NCI-H1048 (cell line): ENCODE data around the gene SNRPD2.
"Not testable (repeated sequence)": the region's sequence is repeated elsewhere in the genome, so short reads cannot be mapped to it uniquely, and the experiment has no call there.

Experiments used
- DNase-seq: peaks from one replicate; lab custom pipeline; 2025; lab: John Stamatoyannopoulos, UW

The SNRPD2 gene

GRCh38 chr19:45691516-45692186, at the start of gene SNRPD2:
Gene SNRPD2 (minus strand): TSS chr19:45691953. CDS start chr19:45691888, 65 bp downstream.
- peak; percentile 82 for DNase-seq

- DNase-seq, result no peak
These were observed 48.0 kb upstream of the SNRPD2 start for GRCh38 chr19:45739498-45740439.

GRCh38 chr19:45733160-45733810, 41.5 kb upstream of the SNRPD2 start, which contains the start of gene MEIOSIN:
Gene MEIOSIN (plus strand): TSS chr19:45733439. CDS start chr19:45735377, 1,938 bp downstream.
- DNase-seq, result no peak

DNA sequence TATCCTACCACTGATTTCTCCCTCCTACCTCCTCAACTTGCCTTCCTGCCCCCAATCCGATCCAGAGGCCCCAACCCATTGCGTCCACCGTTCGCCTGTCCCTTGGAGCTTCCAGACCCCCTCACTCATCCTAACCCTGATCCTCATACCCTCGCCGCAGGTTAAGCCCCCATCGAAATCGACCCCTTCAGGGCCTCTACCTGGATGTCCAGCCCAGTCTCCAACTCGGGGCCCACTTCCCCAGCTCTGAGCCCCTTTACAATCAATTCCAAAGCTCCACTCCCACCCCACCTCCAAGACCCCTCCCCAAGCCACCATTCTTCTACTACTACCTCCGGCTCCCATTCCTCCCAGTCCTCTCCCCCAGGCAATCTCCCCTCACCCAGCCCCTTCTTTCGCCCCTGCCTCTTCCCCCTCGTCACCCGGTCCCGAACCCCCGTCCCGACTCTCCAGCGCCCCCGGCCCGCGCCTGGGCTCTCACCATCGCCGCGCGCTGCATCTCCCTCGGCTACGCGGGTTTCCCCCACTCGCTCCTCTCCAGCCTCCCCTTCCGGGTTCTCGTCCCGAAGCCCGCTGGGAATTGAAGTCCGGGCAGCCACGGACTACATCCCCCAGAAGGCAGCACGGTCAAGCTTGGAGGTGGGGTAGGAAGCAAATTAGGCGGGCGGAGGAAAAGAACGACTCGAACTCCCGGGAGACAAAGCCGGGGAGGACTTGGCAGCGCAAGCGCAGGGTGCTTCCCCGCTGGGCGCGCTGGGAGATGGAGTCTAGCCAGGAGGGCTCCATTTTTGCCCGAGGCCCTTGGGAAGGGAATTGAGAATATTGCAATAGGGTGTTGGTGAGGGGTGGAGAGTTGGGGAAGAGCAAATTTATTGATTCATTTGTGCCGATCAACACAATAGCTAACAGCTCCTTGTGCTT, 38.9 kb upstream of the SNRPD2 start, which contains the start of gene FBXO46:
TSS of gene FBXO46 (minus strand) at position 529 of the 921 bp plus-strand sequence. CDS start 17,401 bp downstream, outside the sequence.
- DNase-seq, result peak; percentile 94

DNA sequence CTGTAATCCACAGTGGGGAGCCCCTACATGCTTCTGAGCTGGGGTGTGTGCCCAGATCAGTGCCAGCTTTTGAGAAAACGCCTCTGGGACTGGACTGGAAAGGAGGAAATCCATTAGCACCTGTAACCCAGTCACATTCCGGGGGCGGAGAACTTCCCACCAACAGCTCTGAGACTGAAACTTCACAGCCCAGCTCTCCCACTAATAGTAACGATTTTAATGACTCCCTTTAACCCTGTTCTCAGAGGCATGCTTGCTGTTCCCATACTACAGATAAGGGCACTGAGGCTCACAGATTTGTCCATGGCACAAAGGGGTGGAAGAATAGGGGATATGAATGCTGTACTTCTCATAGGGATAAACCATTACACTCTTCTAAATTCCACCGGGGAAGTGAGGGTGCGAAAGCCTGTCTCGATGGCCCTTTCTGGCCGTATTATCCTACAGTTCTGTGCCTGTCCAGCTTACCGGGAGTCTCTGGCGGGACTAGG, 38.1 kb upstream of the SNRPD2 start:
- no peak for DNase-seq

GRCh38 chr19:45728683-45729082, 36.9 kb upstream of the SNRPD2 start:
- not testable (repeated sequence) for DNase-seq

GRCh38 chr19:45720065-45720464, 28.3 kb upstream of the SNRPD2 start:
- not testable (repeated sequence) for DNase-seq

- DNase-seq, result no peak
These were observed 26.4 kb upstream of the SNRPD2 start for GRCh38 chr19:45717983-45718650.

DNA sequence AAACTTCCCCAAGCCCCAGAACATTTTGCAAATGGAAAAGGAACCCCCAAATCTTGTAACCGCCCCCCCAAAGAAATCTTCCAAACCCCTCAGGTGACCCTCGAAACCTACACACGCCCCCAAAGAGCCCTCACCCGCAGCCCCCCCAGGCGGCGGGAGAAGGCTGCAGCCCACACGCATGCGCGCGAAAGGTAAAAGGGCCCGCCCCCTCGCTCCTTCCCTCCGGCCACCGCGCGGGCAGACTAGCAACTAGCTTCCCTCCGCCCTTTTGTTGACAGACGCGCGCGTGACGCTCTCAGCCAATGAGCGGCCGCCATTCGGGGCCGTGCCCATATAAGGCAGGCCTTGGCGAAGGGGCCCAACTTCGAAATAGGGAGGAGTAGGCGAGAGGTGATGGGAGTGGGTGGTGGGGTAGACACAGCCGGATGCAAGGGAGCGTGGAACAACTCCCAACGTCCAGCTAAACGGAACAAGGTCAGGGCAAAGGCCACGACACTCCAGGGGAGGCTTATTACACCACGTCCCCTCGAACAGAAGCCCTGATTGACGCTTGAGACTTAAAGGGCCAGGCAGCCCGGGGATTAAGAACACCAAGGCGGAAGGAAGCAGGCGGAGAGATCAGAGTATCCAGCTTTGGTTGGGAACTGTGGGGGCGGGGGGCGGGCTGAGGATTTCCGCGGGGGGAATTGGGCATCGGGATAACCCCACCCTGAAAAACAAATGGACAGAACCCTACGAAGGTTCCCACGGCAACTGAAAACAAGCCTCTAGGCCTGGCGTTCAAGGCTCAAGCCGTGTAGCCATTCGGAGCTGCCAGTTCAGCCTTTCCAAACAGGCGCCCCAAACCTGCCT, 25.6 kb upstream of the SNRPD2 start:
- peak; percentile 97 for DNase-seq

- no peak for DNase-seq
These were observed 24.8 kb upstream of the SNRPD2 start for GRCh38 chr19:45716359-45717130.

DNA sequence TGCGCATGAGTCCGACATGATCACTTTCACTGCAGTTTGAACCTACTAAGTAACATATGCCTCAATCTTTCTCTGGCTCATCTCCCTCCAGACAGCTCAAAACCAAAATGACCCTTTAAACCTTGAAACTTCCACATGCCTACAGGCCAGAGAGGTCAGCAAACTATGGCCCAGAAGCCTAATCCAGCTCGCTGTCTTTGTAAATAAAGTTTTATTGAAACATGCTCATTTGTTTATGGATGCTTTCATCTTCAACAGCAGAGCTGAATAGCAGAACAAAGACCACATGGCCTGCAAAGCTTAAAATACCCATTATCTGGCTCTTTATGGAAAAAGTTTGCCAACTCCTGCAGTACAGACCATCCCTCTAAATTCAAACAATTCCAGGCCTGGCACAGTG, 23.4 kb upstream of the SNRPD2 start:
- no peak for DNase-seq

- no peak for DNase-seq
These were observed 21.4 kb upstream of the SNRPD2 start for GRCh38 chr19:45713141-45713540.

DNA sequence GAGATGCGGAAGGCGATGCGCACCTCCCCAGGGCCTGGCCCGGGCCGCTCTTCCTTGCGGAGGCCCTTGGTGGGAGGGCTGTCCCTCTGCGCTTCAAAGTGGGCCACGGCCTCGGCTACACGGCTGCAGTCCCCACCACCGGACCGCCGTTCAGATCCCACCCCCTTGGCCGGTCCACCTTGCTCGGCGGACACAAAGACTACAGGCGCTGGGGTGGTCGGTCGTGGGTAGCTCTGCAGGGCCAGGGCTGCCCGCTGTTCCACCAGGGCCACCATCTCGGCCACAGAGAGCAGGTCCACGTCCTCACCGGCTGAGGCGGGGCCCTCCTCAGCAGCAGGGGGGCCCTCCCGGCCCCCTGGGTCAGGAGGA, 20.9 kb upstream of the SNRPD2 start:
- no peak for DNase-seq

DNA sequence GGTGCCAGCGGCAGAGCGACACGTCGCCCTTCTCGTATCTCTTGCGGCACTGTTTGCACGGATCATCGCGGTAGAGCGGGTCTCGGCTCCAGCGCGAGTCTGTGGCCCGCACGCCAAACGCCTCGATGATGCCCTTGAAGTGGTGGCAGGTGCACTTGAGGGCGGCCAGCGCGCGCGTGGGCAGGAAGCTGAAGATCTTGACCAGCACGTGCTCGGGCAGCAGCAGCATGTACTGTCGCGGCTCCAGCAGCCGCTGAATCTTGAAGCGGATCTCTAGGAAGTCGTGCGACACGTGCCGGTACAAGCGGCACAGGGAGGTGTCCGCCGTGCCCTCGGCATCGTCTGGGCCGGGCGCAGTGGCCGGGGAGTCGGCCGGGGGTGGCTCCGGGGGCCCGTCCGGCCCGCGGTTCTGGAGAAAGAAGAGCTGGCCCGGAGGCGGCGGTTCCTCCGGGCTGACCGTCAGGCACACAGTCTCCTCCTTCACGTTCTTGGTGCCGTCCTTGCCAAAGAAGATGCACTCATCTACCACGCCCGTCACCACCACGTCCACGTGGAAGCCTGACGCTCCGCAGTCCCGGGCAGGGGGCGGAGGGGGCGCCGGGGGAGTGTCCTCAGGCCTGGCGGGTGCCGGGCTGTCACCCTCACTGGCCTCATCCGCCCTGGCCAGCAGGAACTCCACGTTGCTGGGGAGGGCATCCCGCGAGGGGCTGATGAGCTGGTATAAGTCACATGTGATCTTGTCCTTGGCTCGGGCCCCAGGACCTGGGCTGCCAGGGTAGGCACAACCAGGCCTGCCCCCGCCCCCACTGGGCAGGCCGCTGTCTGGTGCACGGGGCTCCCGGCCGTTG, 20.3 kb upstream of the SNRPD2 start:
- DNase-seq, result no peak

- DNase-seq, result no peak
These were observed 18.8 kb upstream of the SNRPD2 start for GRCh38 chr19:45710356-45711130.

DNA sequence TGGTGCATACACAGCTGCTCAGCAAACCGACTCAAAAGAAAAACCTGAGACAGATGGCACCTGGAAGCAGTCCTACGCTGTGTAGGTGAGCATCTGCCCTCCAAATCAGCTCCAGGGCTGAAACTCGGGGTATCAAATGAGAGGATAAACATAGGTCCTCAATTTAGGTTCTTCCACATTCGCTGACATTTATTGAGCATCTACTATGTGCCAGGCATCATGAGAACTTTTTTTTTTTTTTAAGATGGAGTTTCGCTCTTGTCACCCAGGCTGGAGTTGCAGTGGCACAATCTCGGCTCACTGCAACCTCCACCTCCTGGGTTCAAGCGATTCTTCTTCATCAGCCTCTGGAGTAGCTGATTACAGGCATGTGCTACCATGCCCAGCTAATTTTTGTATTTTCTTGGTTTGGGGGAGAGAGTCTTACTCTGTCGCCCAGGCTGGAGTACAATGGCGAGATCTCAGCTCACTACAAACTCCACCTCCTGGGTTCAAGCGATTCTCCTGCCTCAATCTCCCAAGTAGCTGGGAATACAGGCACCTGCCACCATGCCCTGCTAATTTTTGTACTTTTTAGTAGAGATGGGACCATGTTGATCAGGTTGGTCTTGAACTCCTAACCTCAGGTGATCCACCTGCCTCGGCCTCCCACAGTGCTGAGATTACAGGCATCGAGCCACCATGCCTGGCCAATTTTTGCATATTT, 14.1 kb upstream of the SNRPD2 start:
- DNase-seq, result no peak
